Measurements from ENCODE around the gene SMCR8. TPM values are rescaled to one million over a fixed set of nuclear protein-coding genes. Genes with fewer than 3 reads are reported as not detected.
A peak's percentile ranks its signal among the peaks of the same experiment; 100 is the strongest.

SMCR8 gene
- total and polyA plus RNA-seq, 9 of the 15 experiments (the other 6 are each of a cell fraction or from before 2014, with no cell fraction given), result 0.25 to 8.8 (median 4.9) TPM

GRCh38 chr17:18360518-18360917 is 45.4 kb downstream of the SMCR8 start (continued):
- no peak for TF ChIP-seq CLOCK (CRISPR knock-in tag; IDR thresholded peaks at IDR 0.05; ENCODE audit: borderline replicate concordance)

GRCh38 chr17:18361837-18362697 is 47.0 kb downstream of the SMCR8 start:
- Histone ChIP-seq H3K9me1 (ENCODE audit: control insufficient read depth, insufficient read depth, low read length) (no peaks in the 10 kb centered on the region), H3K9ac (ENCODE audit: insufficient read depth in 1 of 2, low read depth in 2 of 2, low read length in 2 of 2) (peak overlapping the region; percentile 76 to 92), H3K79me2 (ENCODE audit: control insufficient read depth, insufficient read depth, low read length) (peaks cover 18% of the 10 kb centered on the region), H3K4me2 (ENCODE audit: insufficient read depth, low read length) (peak overlapping the region; percentile 88), H4K20me1 (replicated peaks; ENCODE audit: control insufficient read depth, insufficient read depth, low read length) (no peaks in the 10 kb centered on the region), H2AFZ (ENCODE audit: low read depth, low read length) (peak overlapping the region; percentile 95), H3K4me1 (replicated peaks in 1 of 2; ENCODE audit: control insufficient read depth in 2 of 2, insufficient read depth in 2 of 2, low read length in 2 of 2) (peaks cover 0 to 14% of the 10 kb centered on the region in 2 experiments; a peak in 2 of 5 replicates), H3K9me3 (replicated peaks; ENCODE audit: control insufficient read depth, insufficient read depth, low read depth, low read length) (no peaks in the 10 kb centered on the region), H3K36me3 (ENCODE audit: control insufficient read depth, insufficient read depth, low read length) (peaks cover 7% of the 10 kb centered on the region; the same call in 1 of the 3 replicates), H3K4me3 (peak overlapping the region; percentile 77), H3K27me3 (ENCODE audit: control insufficient read depth in 2 of 2, insufficient read depth in 2 of 2, low read length in 2 of 2) (no peaks in the 10 kb centered on the region), H3K27ac (ENCODE audit: extremely low read depth, low read depth, low read length) (no peak overlapping the region)
- BruUV-seq (replicated peaks), result no TSS peak
- in situ Hi-C loops (cut with MboI), result no loop called here
- DNase-seq (ENCODE audit: extremely low read depth in 1 of 4, low spot score in 3 of 4) (no peak), FAIRE-seq (no peak), ATAC-seq (no peak)
- no peak for TF ChIP-seq ZNF707 (CRISPR knock-in tag; conservative IDR thresholded peaks at IDR 0.05)
- TF ChIP-seq PKNOX1 (IDR thresholded peaks at IDR 0.05), result 0 out of 2 replicates have a peak, but pooled peaks have one; percentile 12
- ChIA-PET CTCF (ENCODE audit: low intra/inter-chr PET ratio) (no interaction called here), POLR2A (interaction anchor here (0.6 to 1.5 kb wide), 3 partner anchors 9 to 180 kb away, joined by 3 to 6 read pairs (median 3); no protein-coding TSS in a partner anchor)
- WGBS (ENCODE audit: insufficient coverage, low coverage, missing lambda C conversion rate), result 33% methylated on average over 15 of the region's 15 CpGs
- intact Hi-C loops (cut with micrococcal nuclease), result no loop called here

Measured in K562 (cell line).